Measurements from ENCODE around the gene ASPG. TPM values are rescaled to one million over a fixed set of nuclear protein-coding genes. Genes with fewer than 3 reads are reported as not detected.
A peak's percentile ranks its signal among the peaks of the same experiment; 100 is the strongest.

The ASPG gene
- total RNA-seq, 1 donor from 2014 or later: 4.6 TPM

DNA sequence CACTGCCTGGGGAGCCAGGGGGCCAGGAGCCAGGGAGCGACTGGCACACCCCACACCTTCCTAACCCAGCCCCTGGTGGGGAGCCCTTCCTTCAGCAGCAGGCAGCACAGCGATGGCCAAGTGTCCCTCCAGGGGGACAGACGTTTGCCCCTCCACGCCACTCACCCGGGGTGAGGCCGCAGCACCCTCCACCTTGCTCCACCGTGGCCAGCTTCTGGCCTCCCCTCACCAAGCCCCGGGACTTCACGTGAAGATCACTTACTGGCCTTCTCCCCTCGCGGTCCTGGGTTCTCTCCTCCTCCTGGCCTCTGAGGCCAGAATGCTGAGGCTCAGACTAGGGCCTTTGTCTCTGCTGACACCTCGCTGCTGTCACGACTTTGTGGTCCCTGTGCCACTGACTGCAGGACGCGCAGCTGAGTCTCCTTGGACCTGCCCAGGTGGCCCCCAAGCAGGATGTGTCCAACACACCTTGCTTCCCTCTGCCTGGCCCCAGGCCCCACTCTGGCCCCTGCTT lies 3.5 kb upstream of the ASPG start:
- H3K4me3 ChIP-seq: no peak overlapping the region
- H3K9me3 ChIP-seq: no peaks in the 10 kb centered on the region
- H3K4me1 ChIP-seq: peaks cover 14% of the 10 kb centered on the region
- TF ChIP-seq, protein P1, sequence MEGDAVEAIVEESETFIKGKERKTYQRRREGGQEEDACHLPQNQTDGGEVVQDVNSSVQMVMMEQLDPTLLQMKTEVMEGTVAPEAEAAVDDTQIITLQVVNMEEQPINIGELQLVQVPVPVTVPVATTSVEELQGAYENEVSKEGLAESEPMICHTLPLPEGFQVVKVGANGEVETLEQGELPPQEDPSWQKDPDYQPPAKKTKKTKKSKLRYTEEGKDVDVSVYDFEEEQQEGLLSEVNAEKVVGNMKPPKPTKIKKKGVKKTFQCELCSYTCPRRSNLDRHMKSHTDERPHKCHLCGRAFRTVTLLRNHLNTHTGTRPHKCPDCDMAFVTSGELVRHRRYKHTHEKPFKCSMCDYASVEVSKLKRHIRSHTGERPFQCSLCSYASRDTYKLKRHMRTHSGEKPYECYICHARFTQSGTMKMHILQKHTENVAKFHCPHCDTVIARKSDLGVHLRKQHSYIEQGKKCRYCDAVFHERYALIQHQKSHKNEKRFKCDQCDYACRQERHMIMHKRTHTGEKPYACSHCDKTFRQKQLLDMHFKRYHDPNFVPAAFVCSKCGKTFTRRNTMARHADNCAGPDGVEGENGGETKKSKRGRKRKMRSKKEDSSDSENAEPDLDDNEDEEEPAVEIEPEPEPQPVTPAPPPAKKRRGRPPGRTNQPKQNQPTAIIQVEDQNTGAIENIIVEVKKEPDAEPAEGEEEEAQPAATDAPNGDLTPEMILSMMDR (IDR thresholded peaks at IDR 0.05): no peak
- intact Hi-C loops (cut with DNase I): no loop called here
- peak; percentile 40 for DNase-seq
- H3K27me3 ChIP-seq (ENCODE audit: low read depth): peaks cover 23% of the 10 kb centered on the region
- no peak overlapping the region for H3K27ac ChIP-seq
- ATAC-seq: no peak
- no peaks in the 10 kb centered on the region for H3K36me3 ChIP-seq

GRCh38 chr14:104082807-104083206 lies 2.7 kb upstream of the ASPG start:
- Histone ChIP-seq H3K27ac (no peak overlapping the region), H3K36me3 (no peaks in the 10 kb centered on the region), H3K9me3 (no peaks in the 10 kb centered on the region), H3K4me3 (no peak overlapping the region), H3K27me3 (ENCODE audit: low read depth) (peaks cover 29% of the 10 kb centered on the region), H3K4me1 (peaks cover 13% of the 10 kb centered on the region)
- TF ChIP-seq, protein P1 (IDR thresholded peaks at IDR 0.05): no peak
- ATAC-seq: peak in 1 of 2 donors; percentile 21
- DNase-seq: peak; percentile 66
- intact Hi-C loops (cut with DNase I): no loop called here

DNA sequence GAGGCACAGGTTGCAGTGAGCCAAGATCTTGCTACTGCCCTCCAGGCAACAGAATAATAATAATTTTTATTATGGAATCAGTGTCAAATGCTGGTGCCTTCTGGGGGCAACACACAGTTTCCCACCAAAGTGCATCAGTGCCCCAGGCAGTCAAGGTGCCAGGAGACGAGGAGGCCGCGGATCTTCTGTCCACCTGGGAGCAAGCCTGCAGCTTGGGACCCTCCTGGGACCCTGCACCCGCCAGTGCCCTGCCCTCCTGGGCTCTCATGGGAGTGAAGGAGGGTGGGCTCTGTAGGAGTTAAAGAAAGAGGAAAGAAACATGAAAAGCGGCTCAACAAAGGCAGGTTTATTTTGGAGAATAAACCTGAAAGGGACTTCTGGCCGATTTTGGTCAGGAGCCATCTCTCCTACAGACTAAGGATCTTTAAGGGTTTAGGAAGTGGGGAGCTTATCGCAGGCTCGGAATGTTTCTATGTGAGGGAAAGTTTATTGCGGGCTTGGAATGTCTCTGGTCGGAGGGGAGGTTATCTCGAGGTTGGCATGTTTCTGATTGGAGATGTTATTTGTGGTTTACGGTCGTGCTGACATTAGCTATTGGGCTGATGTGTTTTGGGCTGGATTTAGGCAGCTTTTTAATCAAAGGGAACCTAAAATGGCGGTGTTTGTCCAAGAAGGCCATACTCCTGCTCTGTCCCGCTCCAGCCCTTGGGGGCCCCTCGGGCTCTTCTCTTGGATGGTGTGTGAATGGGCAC lies 1.1 kb upstream of the ASPG start:
- intact Hi-C loops (cut with DNase I): no loop called here
- H3K27me3 ChIP-seq (ENCODE audit: low read depth): peaks cover 32% of the 10 kb centered on the region
- H3K4me3 ChIP-seq: no peak overlapping the region

DNA sequence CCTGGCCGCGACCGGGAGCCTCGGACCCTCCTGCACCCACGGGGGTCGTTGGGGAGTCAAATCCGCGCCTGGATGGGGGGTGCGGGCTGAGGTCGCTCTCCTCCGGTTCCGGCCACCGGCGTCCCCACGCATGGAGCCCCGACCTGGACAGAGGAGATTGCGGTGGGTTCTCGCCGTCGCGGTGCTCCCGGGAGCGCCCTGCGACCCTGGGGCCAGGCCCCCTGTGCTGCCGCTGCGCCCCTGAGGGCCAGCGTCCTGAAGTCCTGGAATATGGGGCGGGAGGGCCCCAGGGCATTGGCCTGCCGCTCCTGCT lies 345 bp downstream of the ASPG start:
- DNase-seq: peak; percentile 48
- intact Hi-C loops (cut with DNase I): no loop called here
- Histone ChIP-seq H3K9me3 (no peaks in the 10 kb centered on the region), H3K4me3 (peak overlapping the region; percentile 37), H3K4me1 (peaks cover 8% of the 10 kb centered on the region), H3K27ac (no peak overlapping the region), H3K27me3 (ENCODE audit: low read depth) (peaks cover 32% of the 10 kb centered on the region), H3K36me3 (no peaks in the 10 kb centered on the region)
- TF ChIP-seq, protein P1 (IDR thresholded peaks at IDR 0.05): no peak
- ATAC-seq: no peak

More for the DNA sequence above, 1.1 kb upstream of the ASPG start:
- Histone ChIP-seq H3K4me1 (peaks cover 8% of the 10 kb centered on the region), H3K27ac (no peak overlapping the region), H3K36me3 (no peaks in the 10 kb centered on the region), H3K9me3 (no peaks in the 10 kb centered on the region)
- ATAC-seq (peak in 1 of 2 donors; percentile 23), DNase-seq (no peak)
- TF ChIP-seq, protein P1 (IDR thresholded peaks at IDR 0.05): no peak

- Histone ChIP-seq H3K9me3 (no peaks in the 10 kb centered on the region), H3K27ac (no peak overlapping the region), H3K36me3 (no peaks in the 10 kb centered on the region), H3K4me3 (peak overlapping the region; percentile 37), H3K4me1 (peaks cover 8% of the 10 kb centered on the region), H3K27me3 (ENCODE audit: low read depth) (peaks cover 32% of the 10 kb centered on the region)
- intact Hi-C loops (cut with DNase I): no loop called here
- ATAC-seq (peak in 1 of 2 donors; percentile 13), DNase-seq (peak; percentile 48)
- TF ChIP-seq, protein P1 (IDR thresholded peaks at IDR 0.05): no peak
Observed at GRCh38 chr14:104086210-104086660, 735 bp downstream of the ASPG start.

Data from lower lobe of right lung (tissue), 2 donors.